Right lobe of liver (tissue), 6 donors: ENCODE results near the gene TMC4. TPM values are rescaled to one million over a fixed set of nuclear protein-coding genes. Genes with fewer than 3 reads are reported as not detected.
A peak's percentile ranks its signal among the peaks of the same experiment; 100 is the strongest.
"Not testable (repeated sequence)": the region's sequence is repeated elsewhere in the genome, so short reads cannot be mapped to it uniquely, and the experiment has no call there.

Experiments
- ATAC-seq, 4 donors: fragments of 200-7000 bp; cut with Tn5 transposase; one replicate each; pipeline ENCODE4 v1.9.1; 2020; ENCODE audit warnings: mild to moderate bottlenecking in 4 of 4, moderate library complexity in 4 of 4
- DNase-seq, 3 donors: peaks; one replicate each; pipeline ENCODE4 v3.0.0-alpha.2; 2020
- H3K27ac ChIP-seq, 3 donors: fragments of 200-600 bp; one replicate each; pipeline ENCODE4 v1.8.0; 2022
- H3K27me3 ChIP-seq, 2 donors: fragments of 200-600 bp; one replicate each; pipeline ENCODE4 v1.8.0; 2022
- H3K36me3 ChIP-seq, 4 donors: fragments of 200-600 bp; sonication (generic) in 1 of 4; one replicate each; pipeline versions ENCODE4 v1.5.1 to v1.8.0; 2017 to 2022; ENCODE audit warnings: control low read depth in 1 of 4
- H3K4me1 ChIP-seq, 4 donors: fragments of 200-600 bp; sonication (generic) in 1 of 4; one replicate each; pipeline versions ENCODE4 v1.5.1 to v1.8.0; 2017 to 2022; ENCODE audit warnings: control low read depth in 1 of 4
- H3K4me3 ChIP-seq, 3 donors: fragments of 200-600 bp; one replicate each; pipeline ENCODE4 v1.8.0; 2022
- H3K9me3 ChIP-seq, 4 donors: fragments of 200-600 bp; sonication (generic) in 1 of 4; one replicate each; pipeline versions ENCODE4 v1.5.1 to v1.8.0; 2017 to 2022; ENCODE audit warnings: control low read depth in 1 of 4
- POLR2A ChIP-seq: fragments of 450-650 bp; IDR thresholded peaks from one replicate; pipeline ENCODE4 v1.6.1; 2017; ENCODE audit warnings: antibody characterized with exemption, mild to moderate bottlenecking
- WGBS: methylation state at CpG from one replicate; pipeline ENCODE4 v1.1.6; 2018; ENCODE audit warnings: low coverage, low lambda C conversion rate; ENCODE audit not compliant: insufficient coverage; ENCODE audit errors: missing lambda C conversion rate; 5-methylcytosine and 5-hydroxymethylcytosine counted together
- intact Hi-C, 2 donors: fragments of 100-400 bp; cut with DNase I; formaldehyde crosslinking; loops; one replicate each; pipeline versions ENCODE4 v1.11.2 to v1.14.1; 2022
- total RNA-seq, 6 experiments: library from RNA; depleted of rRNA in 2 of 6; stranded (reverse); fragments of >200 nt in 2 of 6; fragmentation: NEBNext Ultra II Directional in 3 of 6; extraction: Animal tissue kit (Norgen Biotek cat#: 25700) in 3 of 6; gene quantifications; one replicate each; pipeline versions ENCODE4 v1.1.0 to v1.2.4, GENCODE V29; 2016 to 2023
- TF ChIP-seq, protein P1 (sequence below), 4 donors: fragments of 200-600 bp in 3 of 4; fragments of 450-650 bp in 1 of 4; IDR thresholded peaks; one replicate each; pipeline versions ENCODE4 v1.5.1 to v1.8.0; 2016 to 2022; ENCODE audit warnings: antibody characterized with exemption in 4 of 4, mild to moderate bottlenecking in 2 of 4
- donor health status: DM: no; HTN: yes; CAD: no.
- donor health status: DM: no; HTN: no; CAD: no.
- donor health status: DM: no; HTN: no; CAD: no.
- donor health status: DM: no; HTN: yes; CAD: no.
- donor health status: DM: no; HTN: yes; CAD: no.

TMC4 gene
- total RNA-seq, 6 experiments from 2014 or later = 0.18 to 2.4 (median 1.1) TPM

DNA sequence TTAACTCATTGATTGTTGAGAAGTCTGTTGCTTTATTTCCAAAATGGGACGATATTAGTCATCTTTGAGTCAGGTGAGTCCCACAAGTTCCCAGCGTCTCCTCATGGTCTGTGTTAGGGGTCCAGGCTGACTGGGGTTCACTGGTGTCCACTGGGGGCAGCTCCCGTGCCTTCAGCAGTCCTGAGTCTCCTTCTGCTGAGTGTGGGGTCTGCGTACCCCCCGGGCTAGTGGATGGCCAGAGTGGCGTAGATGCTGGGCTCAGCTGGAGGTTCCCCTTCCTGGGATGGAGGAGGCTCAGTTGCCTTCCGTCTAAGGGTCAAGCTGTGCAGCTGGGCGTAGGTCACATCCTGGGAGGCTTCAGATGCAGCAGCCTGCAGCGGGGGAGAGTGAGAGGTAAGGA is 43.9 kb upstream of the TMC4 start:
- TF ChIP-seq, protein P1, sequence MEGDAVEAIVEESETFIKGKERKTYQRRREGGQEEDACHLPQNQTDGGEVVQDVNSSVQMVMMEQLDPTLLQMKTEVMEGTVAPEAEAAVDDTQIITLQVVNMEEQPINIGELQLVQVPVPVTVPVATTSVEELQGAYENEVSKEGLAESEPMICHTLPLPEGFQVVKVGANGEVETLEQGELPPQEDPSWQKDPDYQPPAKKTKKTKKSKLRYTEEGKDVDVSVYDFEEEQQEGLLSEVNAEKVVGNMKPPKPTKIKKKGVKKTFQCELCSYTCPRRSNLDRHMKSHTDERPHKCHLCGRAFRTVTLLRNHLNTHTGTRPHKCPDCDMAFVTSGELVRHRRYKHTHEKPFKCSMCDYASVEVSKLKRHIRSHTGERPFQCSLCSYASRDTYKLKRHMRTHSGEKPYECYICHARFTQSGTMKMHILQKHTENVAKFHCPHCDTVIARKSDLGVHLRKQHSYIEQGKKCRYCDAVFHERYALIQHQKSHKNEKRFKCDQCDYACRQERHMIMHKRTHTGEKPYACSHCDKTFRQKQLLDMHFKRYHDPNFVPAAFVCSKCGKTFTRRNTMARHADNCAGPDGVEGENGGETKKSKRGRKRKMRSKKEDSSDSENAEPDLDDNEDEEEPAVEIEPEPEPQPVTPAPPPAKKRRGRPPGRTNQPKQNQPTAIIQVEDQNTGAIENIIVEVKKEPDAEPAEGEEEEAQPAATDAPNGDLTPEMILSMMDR (IDR thresholded peaks at IDR 0.05) = no peak
- TF ChIP-seq POLR2A = no peak
- Histone ChIP-seq H3K27ac (no peak overlapping the region), H3K9me3 (no peaks in the 10 kb centered on the region), H3K27me3 (no peaks in the 10 kb centered on the region), H3K4me3 (no peak overlapping the region), H3K36me3 (peaks cover 0 to 3% (median 1%) of the 10 kb centered on the region in 4 donors), H3K4me1 (peaks cover 0 to 7% (median 0%) of the 10 kb centered on the region in 4 donors)
- ATAC-seq (peak in 1 of 4 donors; percentile 16), DNase-seq (no peak)
- 90% methylated on average over 5 of the region's 9 CpGs for WGBS
- intact Hi-C loops = no loop called here

GRCh38 chr19:54214734-54215133 is 41.8 kb upstream of the TMC4 start:
- H3K27ac ChIP-seq, H3K4me3 ChIP-seq, H3K36me3 ChIP-seq, ATAC-seq, intact Hi-C loops, H3K9me3 ChIP-seq, H3K27me3 ChIP-seq, DNase-seq: not testable (repeated sequence)
- peaks cover 0 to 23% (median 7%) of the 10 kb centered on the region in 4 donors for H3K4me1 ChIP-seq
- WGBS = 92% methylated on average over 12 of the region's 19 CpGs

DNA sequence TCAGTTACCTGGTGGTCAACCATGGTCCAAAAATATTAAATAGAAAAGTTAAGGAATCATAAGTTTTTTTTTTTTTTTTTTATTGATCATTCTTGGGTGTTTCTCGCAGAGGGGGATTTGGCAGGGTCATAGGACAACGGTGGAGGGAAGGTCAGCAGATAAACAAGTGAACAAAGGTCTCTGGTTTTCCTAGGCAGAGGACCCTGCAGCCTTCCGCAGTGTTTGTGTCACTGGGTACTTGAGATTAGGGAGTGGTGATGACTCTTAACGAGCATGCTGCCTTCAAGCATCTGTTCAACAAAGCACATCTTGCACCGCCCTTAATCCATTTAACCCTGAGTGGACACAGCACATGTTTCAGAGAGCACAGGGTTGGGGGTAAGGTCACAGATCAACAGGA is 41.3 kb upstream of the TMC4 start:
- ATAC-seq, H3K36me3 ChIP-seq, H3K4me3 ChIP-seq, H3K9me3 ChIP-seq, DNase-seq, H3K27ac ChIP-seq, H3K27me3 ChIP-seq, intact Hi-C loops: not testable (repeated sequence)
- WGBS = 33% methylated on average over 3 of the region's 5 CpGs
- H3K4me1 ChIP-seq = peaks cover 0 to 28% (median 10%) of the 10 kb centered on the region in 4 donors

- Histone ChIP-seq H3K9me3 (no peaks in the 10 kb centered on the region), H3K27me3 (no peaks in the 10 kb centered on the region), H3K4me3 (peak overlapping the region in 2 of 3 donors; percentile 40 to 53), H3K4me1 (peaks cover 0 to 58% (median 28%) of the 10 kb centered on the region in 4 donors), H3K27ac (peak overlapping the region; percentile 86 to 98 (median 91)), H3K36me3 (peaks cover 0 to 17% (median 12%) of the 10 kb centered on the region in 4 donors)
- no peak for ATAC-seq
- TF ChIP-seq POLR2A = no peak
- TF ChIP-seq, protein P1 (IDR thresholded peaks at IDR 0.05) = no peak
- DNase-seq = no peak
- intact Hi-C loops = no loop called here
- 64% methylated on average over 4 of the region's 12 CpGs for WGBS
Observed at GRCh38 chr19:54211235-54211634, 38.3 kb upstream of the TMC4 start.

DNA sequence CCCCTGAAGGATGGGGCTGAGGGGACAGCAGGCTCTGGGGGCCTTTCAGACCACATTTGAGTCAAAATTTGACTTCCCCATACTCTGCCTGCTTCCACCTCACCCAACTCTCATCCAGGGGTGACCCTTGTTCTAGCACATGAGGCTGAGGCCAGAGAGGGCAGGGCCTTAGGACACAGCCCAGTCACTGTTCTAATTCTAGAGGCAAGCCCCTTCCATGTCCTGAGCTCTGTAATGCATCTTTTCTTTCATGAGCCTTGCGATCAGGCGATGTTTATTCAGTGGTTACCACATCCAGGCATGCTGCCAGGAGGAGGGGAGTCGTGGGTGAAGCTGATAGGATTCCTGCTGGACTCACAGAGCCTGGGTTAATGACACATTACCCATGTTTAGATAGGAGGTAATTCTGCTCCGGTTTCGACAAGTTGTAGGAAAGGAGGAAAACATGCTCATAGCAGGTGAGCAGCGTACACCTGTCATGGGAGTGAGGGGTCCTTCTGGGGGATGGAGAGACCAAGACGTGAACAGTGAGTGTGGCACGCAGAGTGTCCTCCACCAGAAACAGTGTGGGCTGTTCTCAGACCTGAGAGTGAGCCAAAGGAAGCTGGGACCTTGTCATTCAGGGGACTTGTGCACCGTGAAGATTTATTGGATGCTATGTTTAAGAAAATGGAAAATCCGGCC is 37.0 kb upstream of the TMC4 start:
- no peaks in the 10 kb centered on the region for H3K27me3 ChIP-seq
- DNase-seq (peak; percentile 92 to 98 (median 94)), ATAC-seq (peak; percentile 67 to 83 (median 78))
- peak overlapping the region; percentile 86 to 98 (median 91) for H3K27ac ChIP-seq
- H3K4me1 ChIP-seq = peaks cover 0 to 71% (median 34%) of the 10 kb centered on the region in 4 donors
- TF ChIP-seq, protein P1 (IDR thresholded peaks at IDR 0.05) = no peak
- peak; percentile 54 for TF ChIP-seq POLR2A
- 10% methylated on average over 10 of the region's 10 CpGs for WGBS
- H3K9me3 ChIP-seq = no peaks in the 10 kb centered on the region
- peaks cover 9 to 30% (median 19%) of the 10 kb centered on the region in 4 donors for H3K36me3 ChIP-seq
- peak overlapping the region; percentile 17 to 53 (median 40) for H3K4me3 ChIP-seq
- intact Hi-C loops = no loop called here
